Hematopoietic multipotent progenitor cell treated with erythropoietin and hydrocortisone succinate and interleukin-3 and kit ligand, for 6 days (in vitro differentiated cells): ENCODE results near the gene PIM1.
"Not testable (repeated sequence)": the region's sequence is repeated elsewhere in the genome, so short reads cannot be mapped to it uniquely, and the experiment has no call there.

Experiments used
- DNase-seq: peaks from one replicate; pipeline ENCODE4 v3.0.0-alpha.2; 2015

Gene PIM1

GRCh38 chr6:37169496-37170272 lies at the start of gene PIM1:
Gene PIM1 (plus strand): TSS chr6:37170152. CDS start chr6:37170576, 424 bp downstream.
- peak; percentile 98 for DNase-seq

- DNase-seq = no peak
Observed at GRCh38 chr6:37121556-37121955, 48.4 kb upstream of the PIM1 start.

- no peak for DNase-seq
Observed at GRCh38 chr6:37122861-37123260, 47.1 kb upstream of the PIM1 start.

- DNase-seq = no peak
Observed at GRCh38 chr6:37123957-37124729, 45.8 kb upstream of the PIM1 start.

- DNase-seq = no peak
Observed at GRCh38 chr6:37125774-37126492, 44.0 kb upstream of the PIM1 start.

- DNase-seq = no peak
Observed at GRCh38 chr6:37126493-37126958, 43.4 kb upstream of the PIM1 start.

- DNase-seq = no peak
Observed at GRCh38 chr6:37126961-37127616, 42.9 kb upstream of the PIM1 start.

GRCh38 chr6:37127961-37128862 lies 41.7 kb upstream of the PIM1 start:
- DNase-seq = peak; percentile 65

- not testable (repeated sequence) for DNase-seq
Observed at GRCh38 chr6:37128863-37129443, 41.0 kb upstream of the PIM1 start.

- no peak for DNase-seq
Observed at GRCh38 chr6:37129566-37129965, 40.4 kb upstream of the PIM1 start.

- DNase-seq = no peak
Observed at GRCh38 chr6:37130704-37131103, 39.2 kb upstream of the PIM1 start.

GRCh38 chr6:37131104-37131959 lies 38.6 kb upstream of the PIM1 start:
- DNase-seq = no peak

- DNase-seq = no peak
Observed at GRCh38 chr6:37131960-37132253, 38.0 kb upstream of the PIM1 start.

- DNase-seq = no peak
Observed at GRCh38 chr6:37134036-37134395, 35.9 kb upstream of the PIM1 start.

GRCh38 chr6:37134396-37135191 lies 35.4 kb upstream of the PIM1 start:
- no peak for DNase-seq

GRCh38 chr6:37135835-37136694 lies 33.9 kb upstream of the PIM1 start:
- no peak for DNase-seq

GRCh38 chr6:37136821-37137200 lies 33.1 kb upstream of the PIM1 start:
- no peak for DNase-seq

GRCh38 chr6:37137201-37138090 lies 32.5 kb upstream of the PIM1 start:
- no peak for DNase-seq
